GM13976 (cell line): ENCODE data around the gene LSM4.
"Not testable (repeated sequence)": the region's sequence is repeated elsewhere in the genome, so short reads cannot be mapped to it uniquely, and the experiment has no call there.

Source experiments
- DNase-seq: peaks from one replicate; pipeline ENCODE4 v3.0.0; 2012; ENCODE audit warnings: low spot score
- in situ Hi-C: fragments of 300-500 bp; cut with MboI; formaldehyde crosslinking; loops from one replicate; pipeline ENCODE4 v1.12.0; 2022; ENCODE audit warnings: low sequenced_read_pairs, mixed read lengths, inconsistent platforms; ENCODE audit not compliant: unreplicated experiment
- TF ChIP-seq, protein P1 (sequence below): IDR thresholded peaks from 2 replicates; pipeline ENCODE4 v1.5.1; 2012; ENCODE audit warnings: borderline replicate concordance, mild to moderate bottlenecking; ENCODE audit not compliant: insufficient read depth; ENCODE audit errors: extremely low read depth, missing control alignments, control extremely low read depth

Gene LSM4

DNA sequence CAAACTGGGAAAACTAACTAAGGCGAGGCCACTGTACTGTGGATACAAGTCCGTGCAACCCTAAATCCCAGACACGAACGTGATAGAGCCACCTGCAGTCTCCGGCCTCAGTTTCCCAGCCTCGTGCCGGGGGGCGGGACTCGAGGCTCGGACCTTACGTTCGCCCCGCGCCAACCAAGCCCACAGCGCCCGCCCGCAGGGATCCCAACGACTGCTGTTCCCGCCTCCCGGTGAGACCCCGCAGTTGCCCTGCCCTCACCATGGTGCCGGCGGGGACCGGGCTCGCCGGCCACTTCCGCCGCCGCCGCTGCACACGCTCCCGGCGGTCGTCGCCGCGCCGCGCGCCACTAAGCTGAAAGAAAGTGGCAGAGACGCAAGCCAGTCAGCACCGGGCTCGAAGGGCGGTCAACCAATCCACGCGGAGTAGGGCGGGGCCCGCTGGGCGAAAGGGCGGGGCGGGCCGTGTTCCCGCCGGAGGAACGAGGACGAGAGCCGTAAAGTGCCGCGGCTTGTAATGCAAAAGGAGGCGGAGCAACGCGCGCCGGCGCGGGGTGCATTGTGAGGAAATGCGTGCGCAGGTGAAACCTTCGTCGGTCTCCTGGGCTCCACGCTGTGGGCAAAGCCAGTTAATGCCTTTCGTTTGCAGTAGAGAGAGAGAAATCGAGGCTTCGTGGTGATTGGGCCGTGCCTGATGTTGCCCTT, at the start of gene LSM4:
Gene LSM4 (minus strand): TSS at position 318 of the 702 bp plus-strand sequence. CDS start 56 bp downstream, at position 262.
- TF ChIP-seq, protein P1, sequence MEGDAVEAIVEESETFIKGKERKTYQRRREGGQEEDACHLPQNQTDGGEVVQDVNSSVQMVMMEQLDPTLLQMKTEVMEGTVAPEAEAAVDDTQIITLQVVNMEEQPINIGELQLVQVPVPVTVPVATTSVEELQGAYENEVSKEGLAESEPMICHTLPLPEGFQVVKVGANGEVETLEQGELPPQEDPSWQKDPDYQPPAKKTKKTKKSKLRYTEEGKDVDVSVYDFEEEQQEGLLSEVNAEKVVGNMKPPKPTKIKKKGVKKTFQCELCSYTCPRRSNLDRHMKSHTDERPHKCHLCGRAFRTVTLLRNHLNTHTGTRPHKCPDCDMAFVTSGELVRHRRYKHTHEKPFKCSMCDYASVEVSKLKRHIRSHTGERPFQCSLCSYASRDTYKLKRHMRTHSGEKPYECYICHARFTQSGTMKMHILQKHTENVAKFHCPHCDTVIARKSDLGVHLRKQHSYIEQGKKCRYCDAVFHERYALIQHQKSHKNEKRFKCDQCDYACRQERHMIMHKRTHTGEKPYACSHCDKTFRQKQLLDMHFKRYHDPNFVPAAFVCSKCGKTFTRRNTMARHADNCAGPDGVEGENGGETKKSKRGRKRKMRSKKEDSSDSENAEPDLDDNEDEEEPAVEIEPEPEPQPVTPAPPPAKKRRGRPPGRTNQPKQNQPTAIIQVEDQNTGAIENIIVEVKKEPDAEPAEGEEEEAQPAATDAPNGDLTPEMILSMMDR, result peak; percentile 47
- peak; percentile 99 for DNase-seq
- in situ Hi-C loops, result no loop called here

DNA sequence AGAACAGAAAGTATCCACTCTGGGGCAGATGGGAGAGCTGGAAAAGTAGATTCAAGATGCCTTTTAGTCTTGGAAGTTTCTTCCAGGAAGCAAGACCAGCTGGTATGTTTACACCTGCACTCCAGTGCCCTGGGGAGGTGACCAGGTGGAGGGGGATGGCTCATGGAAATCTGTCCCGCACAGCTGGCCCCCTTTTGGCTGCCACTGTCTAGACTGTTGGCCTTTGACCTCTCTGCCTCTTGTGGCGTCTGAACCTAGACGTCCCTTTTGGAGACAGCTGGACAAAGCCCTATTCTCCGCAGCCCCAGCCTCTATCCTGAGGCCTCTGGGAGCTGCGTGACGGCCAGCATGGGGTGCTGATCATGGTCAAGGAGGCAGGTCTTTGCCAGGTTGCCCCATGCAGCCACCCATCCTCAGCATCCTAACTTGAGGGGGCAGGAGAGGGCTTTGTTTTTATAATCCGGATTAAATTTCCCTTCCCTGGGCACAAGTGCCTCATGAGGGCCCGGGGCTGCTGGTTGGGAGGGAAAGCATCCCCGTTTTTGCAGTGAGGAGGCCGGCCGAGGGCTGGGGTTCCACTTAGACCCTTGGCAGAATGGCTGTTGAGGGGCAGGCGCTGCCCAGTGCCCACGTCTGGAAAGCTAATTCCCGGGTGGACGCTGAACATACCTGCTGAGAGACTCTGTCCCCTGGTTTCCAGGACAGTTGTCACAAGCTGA, 45.8 kb upstream of the LSM4 start:
- TF ChIP-seq, protein P1, result no peak
- no peak for DNase-seq
- in situ Hi-C loops, result no loop called here

DNA sequence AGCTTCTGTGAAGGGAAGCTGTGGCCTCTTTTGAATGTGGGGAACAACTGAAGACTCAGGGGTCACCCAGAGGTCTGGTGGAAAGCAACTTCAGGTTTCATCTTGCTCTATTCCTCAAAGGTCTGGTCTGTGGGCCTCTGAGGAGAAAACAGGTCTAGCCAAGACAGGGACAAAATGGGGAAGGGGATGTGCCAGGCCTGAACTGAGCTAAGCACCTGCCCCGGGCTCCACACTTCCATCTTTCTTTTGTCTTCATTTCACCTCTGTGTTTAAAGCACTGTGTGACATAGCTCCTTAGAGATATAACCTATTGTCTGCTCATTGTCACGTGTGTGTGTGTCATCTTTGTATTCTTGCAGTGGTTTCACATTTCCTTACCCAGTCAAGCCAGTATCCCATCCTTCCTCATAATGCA, 43.2 kb upstream of the LSM4 start:
- TF ChIP-seq, protein P1, result no peak
- in situ Hi-C loops, result no loop called here
- DNase-seq, result no peak

- DNase-seq, result no peak
These were observed 42.1 kb upstream of the LSM4 start for GRCh38 chr19:18364826-18365528.

GRCh38 chr19:18364277-18364825, 41.5 kb upstream of the LSM4 start:
- in situ Hi-C loops, DNase-seq: not testable (repeated sequence)

More at GRCh38 chr19:18364826-18365528, 42.1 kb upstream of the LSM4 start:
- in situ Hi-C loops, result no loop called here
- TF ChIP-seq, protein P1, result no peak

DNA sequence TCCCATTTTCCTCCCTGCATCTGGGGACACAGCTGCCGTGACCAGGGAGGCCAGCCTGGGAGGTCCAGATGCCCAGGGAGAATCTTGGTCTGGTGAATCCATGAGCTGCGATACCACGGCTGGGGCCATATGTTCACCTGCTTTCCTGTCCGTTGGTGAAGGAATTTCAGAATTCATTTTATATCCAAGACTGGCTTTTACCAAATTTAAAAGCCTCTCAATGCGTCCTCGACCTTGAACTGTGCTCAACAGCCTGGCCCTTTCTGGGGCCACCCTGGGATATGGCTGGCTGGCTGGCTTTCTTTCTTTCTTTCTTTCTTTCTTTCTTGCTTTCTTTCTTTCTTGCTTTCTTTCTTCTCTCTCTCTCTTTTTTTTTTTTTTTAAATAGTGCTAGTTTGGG, 40.9 kb upstream of the LSM4 start:
- DNase-seq, result no peak
- in situ Hi-C loops, result no loop called here
- TF ChIP-seq, protein P1, result no peak
